HG02763 (cell line): ENCODE measurements around the gene HSFX4.
"Not testable (repeated sequence)": the region's sequence is repeated elsewhere in the genome, so short reads cannot be mapped to it uniquely, and the experiment has no call there.

Experiments used
- ATAC-seq: cut with Tn5 transposase; IDR thresholded peaks from one replicate; pipeline ENCODE4 v1.9.1; 2021; ENCODE audit warnings: mild to moderate bottlenecking, moderate library complexity; ENCODE audit not compliant: unreplicated experiment

HSFX4 gene

DNA sequence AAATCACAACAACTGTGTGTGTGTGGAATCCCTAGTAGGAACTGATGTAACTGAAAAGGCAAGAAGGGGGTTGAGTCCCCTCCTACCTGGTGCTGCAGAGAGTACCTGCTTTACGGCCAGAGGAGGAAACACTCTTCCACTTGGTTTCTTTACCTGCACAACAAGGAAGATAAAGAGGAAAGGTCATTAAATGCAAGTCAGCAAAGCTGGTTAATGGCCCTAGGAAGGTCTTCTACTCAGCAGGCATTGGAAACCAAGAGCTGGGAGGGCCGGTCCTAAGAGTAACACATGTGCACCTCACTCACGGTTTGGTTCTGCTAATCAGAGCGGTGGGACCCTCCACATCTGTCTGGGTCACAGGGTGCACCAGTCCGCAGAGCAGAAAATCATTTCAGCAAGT is 8.0 kb downstream of the HSFX4 start:
- not testable (repeated sequence) for ATAC-seq

DNA sequence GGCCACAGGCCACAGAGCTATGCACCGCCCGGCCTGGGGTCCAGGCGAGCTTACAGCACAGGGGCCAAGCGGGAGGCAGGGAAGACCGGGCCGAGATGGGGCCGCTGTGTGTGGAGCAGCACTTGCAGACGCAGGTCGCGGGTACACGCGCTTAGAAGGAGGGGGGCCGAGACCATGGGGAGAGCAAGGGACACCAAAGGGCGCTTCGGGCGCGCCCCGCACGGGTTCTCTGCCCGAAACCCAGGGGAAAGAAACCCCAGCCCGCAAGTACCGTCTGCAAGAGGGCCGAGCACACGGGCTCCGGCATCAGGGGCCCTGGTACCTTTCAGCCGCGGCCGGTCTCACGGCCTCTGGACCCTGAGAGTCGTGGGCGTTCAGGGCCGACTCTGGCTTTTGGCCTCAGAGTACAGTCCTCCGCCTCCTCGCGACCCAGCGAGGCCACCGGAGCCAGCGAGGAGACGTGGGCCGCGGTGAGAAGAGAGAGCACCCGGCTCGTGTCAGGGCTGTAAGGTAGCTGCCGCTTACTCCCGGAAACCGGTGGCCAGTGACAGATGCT is 8.6 kb downstream of the HSFX4 start:
- ATAC-seq, result peak; percentile 0

DNA sequence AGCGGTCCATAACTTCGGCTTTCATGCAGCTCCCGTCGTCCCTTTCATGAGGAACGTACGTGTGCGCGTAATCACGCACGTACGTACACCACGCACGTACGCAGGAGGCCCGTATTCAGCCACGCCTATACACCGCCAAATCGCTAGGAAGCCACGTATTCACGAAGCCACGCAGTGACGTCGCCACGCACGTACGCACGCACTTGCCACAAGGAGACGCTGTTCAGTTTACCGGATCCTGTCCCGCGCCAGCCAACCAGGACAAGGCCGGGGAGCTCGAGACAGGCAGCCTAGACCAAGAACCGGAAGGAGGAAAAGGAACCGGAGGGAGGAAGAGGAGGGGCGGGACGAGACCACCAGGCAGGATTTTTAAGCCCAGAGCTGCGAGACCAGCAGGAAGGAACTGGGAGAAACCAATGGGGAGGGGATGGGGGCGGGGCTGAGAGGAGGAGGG is 9.1 kb downstream of the HSFX4 start, which contains the start of gene EOLA2:
Gene EOLA2 (minus strand): TSS at position 65 of the 454 bp plus-strand sequence. CDS start 4,617 bp downstream, outside the sequence.
- ATAC-seq, result peak; percentile 74

DNA sequence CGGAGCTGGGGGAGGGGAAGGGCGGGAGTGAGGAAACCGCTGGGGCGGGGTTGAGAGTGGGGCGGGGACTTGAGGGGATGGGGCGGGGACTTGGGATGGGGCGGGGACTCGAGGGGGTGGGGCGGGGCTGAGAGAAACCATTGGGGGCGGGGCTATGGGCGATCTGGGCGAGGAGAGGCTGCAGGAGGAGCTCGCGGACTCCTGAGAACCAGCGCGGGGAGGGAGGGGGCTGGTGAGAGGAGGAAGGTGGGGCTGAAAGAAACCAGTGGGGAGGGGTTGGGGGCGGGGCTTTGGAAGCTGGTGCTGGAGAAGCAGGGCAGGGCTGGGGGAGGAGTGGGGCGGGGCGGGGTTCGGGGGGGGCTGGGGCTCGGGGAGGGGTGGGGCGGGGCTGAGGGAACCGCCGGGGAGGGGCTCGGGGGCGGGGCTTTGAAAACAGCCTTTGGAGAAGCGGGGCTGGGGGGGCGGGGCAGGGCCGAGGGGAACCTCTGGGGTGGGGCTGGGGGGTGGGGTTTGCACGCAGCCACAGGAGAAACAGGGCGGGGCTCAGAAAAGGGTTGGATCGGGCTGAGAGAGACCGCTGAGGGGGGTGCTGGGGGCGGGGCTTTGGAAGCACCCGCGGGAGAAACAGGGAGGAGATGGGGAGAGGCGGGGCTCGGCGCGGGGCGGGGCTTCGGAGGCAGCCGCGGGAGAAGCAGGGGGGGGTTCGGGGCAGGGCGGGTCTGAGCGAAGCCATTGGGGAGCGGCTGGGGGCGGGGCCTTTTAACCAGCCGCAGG is 9.7 kb downstream of the HSFX4 start:
- peak; percentile 2 for ATAC-seq

DNA sequence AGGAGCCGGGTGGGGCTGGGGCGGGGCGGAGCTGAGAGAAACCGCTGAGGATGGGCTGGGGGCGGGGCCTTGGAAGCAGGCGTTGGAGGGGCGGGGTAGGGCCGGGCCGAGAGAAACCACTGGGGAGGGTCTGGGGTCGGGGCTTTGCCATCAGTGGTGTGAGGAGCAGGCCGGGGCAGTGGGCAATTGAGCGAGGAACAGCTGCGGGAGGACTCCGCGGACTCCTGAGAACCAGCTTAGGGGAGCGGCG is 10.2 kb downstream of the HSFX4 start:
- ATAC-seq, result peak; percentile 6

DNA sequence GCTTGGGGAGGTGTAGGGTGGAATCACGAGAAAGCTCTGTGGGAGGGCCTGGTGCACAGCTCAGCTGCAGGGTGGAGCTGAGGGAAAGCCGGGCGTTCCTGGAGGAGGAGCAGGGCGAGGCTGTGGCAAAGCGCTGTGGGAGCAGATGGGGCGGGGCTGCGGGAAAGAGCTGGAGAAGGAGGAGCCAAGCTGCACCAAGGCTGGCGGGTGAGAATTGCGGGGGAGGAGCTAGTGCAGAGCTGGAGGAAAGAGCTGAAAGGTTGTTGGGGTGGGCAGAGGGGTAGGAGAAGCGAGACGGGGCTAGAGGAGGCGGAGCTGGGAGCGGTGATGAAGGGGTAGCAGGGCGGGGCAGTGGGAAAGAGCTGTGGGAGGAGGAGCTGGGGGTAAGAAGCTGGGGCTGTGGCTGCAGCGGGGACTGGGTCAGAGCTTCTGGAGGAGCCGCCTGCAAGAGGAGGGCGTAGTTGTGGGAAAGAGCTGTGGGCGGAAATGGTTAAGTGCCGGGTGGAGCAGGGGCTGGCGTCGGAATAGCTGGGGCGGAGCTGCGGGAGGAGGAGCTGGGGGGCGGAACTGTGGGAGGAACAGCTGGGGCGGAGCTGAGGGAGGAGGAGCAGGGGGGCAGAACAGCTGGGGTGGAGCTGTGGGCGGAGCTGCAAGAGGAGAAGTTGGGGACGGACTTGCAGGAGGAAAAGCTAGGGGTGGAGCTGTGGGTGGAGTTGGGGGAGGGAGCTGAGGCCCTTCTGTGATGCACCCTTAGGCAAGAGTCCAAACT is 10.7 kb downstream of the HSFX4 start:
- ATAC-seq, result peak; percentile 35

DNA sequence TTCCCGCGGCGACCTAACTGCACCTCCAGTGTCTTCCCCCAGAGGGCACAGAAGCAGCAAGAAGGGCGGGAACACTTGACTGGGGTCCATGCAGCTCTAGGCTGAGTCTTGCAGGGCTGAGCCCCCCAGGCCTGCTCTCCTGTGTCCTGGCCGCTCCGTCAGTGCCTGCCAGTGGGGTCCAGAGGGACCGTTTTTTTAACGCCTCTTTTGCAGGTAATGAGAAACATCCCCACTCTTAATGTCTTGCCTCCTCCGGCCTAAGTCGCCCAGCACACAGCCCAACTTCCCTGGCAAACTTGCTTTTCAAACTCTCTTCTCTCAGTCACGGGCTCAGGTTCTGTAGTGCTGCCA is 11.3 kb downstream of the HSFX4 start:
- ATAC-seq, result not testable (repeated sequence)

DNA sequence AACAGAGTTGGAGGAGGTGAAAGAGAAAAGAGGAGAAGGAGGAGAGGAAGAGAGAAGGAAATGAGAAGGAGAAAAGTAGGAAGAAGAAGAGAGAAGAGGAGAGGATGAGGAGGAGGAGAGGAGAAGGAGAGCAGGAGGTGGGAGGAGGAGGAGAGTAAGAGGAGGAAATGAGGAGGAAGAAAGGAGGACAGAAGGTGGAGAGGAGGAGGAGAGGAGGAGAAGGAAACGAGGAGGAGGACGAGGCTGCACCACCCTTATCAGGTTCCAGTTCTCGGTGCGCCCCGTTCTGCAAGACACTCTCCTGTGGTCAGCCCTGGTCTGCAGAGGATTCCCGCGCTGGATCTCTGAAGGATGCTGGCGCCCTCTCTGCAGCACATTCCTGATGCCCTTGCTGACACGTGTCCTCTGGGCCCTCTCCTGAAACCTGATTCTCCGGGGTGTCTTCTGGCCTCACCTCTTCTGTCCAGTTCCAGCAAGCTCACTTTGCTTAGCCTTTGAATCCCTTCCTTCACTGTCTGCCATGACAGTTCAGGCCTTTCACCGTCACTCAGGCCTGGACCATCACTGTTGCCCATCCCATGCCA is 15.8 kb downstream of the HSFX4 start:
- ATAC-seq, result not testable (repeated sequence)

DNA sequence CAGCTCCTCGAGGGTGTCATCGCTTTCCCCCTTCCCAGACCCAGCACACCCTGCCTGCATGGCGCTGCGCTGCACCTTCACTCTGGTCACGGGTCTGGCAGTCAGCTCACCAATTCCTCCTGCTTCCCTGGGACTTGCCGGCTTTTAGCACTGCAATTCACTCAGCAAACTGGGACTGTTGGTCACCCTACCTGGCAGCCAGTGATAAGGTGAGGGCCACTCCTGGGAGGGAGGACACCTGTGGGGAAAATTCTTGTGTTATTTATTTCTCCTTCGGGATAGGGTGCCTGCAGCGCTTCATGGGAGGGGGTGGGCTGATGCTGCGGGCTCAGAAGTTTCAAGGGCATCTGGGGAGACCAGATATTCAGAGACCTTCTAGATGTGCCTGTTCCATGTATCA is 16.4 kb downstream of the HSFX4 start:
- not testable (repeated sequence) for ATAC-seq

DNA sequence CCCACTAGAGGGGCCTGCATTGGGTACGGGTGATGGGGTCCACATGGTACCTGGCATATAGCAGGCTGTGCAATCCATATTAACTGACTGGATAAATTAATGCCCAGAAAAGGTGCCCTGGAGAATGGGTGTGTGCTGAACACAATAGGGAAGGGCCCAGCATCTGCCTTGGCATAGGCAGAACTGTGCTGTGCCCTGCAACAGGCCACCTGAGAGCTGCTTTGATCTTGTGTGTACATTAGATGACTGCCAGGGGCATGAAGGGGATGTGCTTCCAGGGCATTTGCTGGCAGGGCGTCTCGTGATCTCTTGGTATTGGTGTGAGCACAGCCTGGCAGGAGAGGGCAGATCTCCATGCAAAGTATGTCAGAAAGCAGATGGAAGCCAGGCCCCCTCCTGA is 17.6 kb downstream of the HSFX4 start:
- ATAC-seq, result not testable (repeated sequence)

DNA sequence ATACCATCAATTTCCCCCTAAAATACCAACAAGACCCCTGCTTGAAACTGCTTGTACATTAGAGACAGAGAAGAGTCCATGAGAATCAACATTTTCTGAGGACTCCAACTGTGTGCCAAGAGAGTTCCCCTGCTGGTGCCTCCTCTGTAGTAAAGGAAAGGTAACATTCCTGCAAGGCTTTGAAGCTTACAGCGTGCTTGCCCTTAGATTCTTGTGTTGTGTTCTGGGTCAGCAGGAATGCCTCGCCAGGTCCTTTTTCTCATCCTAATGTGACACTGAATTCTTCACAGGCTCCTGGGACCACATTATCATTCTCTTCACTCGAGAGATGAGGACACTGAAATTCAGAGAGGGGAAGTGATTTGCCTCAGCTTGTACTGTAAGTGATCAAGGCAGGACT is 18.6 kb downstream of the HSFX4 start:
- ATAC-seq, result no peak

DNA sequence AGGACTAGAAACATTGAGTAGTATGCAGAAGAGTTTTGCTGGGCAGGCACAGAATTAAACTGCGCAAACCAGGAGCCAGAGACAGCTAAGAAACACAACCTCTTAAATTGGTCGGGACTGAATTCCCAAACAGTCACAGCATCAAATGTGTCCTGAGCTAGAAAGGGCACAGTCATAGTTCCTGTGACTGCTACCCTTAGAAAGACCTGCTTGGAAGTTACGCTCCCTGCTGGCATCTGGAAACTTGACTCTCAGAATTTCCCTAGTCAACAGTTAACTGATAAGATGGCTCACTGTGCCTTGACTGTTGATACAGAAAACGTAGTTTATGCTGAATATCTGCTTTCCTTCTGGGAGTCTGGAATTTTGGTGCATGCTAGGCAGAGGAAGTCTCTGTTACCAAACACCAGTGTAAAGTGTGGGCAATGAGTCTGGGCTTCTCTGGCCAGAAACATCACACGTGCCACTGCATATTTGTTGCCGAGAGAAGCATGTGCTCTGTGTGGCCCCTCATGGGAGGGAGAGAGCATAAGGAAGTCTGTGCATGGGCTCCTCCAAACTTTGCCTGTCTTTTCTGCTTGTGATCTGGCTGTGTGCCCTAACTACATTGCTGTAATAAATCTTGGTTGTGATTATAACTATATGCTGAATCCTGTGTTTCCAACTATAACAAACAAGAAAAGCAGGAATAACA is 20.5 kb downstream of the HSFX4 start:
- no peak for ATAC-seq

DNA sequence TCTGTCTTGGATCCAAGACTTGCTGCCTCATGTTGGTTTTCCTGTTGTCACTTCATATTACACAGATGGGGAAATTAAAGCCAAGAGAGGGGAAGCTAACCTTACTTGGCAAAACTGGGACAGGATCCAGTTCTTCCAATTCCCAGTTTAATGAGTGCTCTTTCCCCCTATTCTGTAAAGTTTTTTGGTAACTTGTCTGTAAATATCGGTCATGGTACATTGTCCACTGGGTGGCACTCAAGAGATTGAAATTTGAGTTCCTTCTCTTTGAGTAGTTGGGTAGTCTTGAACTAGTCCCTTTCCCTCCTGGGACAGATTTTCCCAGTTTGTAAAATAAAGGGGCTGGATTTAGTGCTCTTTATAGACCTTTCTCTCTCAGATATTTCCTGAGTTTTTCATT is 21.3 kb downstream of the HSFX4 start:
- no peak for ATAC-seq

DNA sequence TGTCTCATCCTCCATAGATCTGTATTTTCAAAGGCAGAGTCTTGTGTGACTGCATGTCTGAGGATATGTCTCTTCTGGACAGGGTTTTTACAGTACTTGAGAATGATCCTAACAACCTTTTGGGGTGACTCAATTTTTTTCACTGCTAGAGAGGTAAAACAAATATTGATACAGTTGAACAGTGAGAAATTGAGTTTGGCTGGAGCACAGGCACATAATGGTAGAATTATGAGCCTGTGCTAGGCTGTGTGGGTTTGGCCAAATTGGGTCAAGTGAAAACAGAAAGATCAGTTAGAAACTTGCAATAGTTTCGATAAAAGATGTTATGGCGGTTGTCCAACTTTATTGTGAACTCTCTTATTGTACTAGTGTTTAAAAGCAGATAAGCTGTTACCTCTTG is 32.2 kb downstream of the HSFX4 start:
- no peak for ATAC-seq

DNA sequence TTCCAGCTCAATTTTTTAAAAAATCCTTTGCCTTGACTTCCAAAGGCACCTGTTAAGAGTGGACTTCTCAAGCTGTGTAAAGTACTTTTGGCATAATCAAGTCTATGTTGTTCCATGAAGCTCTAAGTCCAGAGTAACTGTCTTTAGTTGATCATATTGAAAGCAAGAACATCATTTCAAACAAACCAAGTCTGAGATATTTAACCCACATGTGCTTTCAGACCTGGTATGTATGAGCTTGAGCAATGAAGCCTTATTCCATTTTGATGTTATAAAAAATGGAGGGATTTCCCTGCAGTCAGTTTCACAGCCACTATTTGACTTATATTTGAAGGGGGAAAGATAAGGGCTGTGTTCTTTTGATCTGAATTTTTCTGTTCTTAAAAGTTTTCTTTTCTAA is 32.6 kb downstream of the HSFX4 start:
- no peak for ATAC-seq

DNA sequence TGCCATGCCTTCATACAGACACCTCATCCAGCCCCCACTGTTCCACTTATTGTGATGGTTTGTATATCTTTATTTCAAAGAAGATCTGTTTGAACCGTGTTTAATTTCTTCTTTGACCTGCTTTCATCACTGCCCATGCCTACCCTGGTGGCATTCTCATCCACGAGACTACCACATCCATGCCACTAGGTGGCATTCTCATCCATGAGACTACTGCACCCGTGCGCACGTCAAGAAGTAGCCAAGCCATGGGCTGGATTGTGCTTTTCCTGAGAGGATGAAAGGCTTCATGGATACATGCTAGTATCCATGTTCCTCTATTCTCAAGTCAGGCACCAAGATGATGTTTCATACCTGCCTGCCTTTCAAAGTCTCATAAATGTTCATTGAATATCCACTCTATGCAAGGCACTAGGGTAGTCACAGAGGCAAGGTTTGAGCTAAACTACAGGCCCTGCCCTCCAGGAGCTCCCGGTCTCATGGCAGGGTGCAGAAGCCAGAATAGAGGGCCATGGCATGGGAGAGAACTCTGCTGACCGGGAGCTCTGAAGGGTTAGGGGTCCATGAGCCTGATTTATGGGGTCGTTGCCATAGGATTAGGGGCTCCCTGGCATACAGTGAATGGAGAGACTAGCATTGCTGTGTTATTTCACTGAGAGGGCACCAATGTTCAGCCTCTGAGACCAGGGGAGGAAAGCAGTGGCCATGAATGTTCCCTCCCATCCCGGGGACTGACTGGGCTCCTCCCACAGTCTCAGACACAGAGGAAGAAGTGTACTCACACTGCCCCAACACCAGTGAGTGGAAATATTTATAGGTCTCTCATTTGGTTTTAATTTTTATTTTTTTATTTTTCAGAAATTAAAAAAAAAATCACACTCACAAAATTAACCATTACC is 33.7 kb downstream of the HSFX4 start:
- ATAC-seq, result no peak

DNA sequence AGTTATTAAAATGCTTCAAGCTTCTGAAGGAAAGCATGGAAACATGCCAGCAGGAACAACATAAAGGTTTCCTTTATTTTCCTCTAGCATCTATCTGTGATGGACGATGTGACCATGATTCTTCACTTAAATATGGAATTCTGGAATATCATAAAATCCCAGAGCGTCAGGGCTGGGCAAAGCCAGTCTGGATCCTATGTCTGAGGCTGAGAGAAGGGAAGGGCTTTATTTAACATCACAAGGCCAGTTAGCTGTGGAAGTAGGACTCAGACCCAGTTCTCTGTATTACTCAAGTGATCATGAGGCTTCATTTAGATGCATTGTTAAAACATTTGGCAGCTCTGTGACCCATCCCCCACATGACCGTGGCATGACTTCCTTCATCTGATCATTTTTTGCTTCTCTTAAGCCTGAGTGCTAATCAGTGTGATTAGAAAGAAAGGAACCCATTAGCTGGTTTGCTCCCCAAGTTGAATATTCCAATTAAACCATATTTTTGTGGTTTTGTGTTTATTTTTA is 49.8 kb downstream of the HSFX4 start:
- ATAC-seq, result no peak
